HTERT RPE-1 (cell line): Measurements from ENCODE around the gene CPXM2.

ENCODE experiments used
- in situ Hi-C: fragments of 300-500 bp; cut with MboI; formaldehyde crosslinking; loops from 4 replicates; pipeline ENCODE4 v1.14.3; 2020; ENCODE audit warnings: low sequenced_read_pairs

CPXM2 gene

GRCh38 chr10:123852411-123852951 is 39.1 kb downstream of the CPXM2 start:
- in situ Hi-C loops: no loop called here

GRCh38 chr10:123848564-123849457 is 42.8 kb downstream of the CPXM2 start:
- in situ Hi-C loops: no loop called here

GRCh38 chr10:123847686-123848432 is 43.7 kb downstream of the CPXM2 start:
- in situ Hi-C loops: no loop called here

GRCh38 chr10:123843835-123844234 is 47.8 kb downstream of the CPXM2 start:
- in situ Hi-C loops: no loop called here

GRCh38 chr10:123842692-123843385 is 48.8 kb downstream of the CPXM2 start:
- in situ Hi-C loops: no loop called here

- in situ Hi-C loops: no loop called here
Measured at GRCh38 chr10:123841560-123841959, 50.0 kb downstream of the CPXM2 start.

GRCh38 chr10:123841115-123841514 is 50.5 kb downstream of the CPXM2 start:
- in situ Hi-C loops: no loop called here

- in situ Hi-C loops: no loop called here
Measured at GRCh38 chr10:123840714-123841113, 50.9 kb downstream of the CPXM2 start.

GRCh38 chr10:123838596-123839310 is 52.9 kb downstream of the CPXM2 start:
- in situ Hi-C loops: no loop called here

GRCh38 chr10:123837756-123838155 is 53.9 kb downstream of the CPXM2 start:
- in situ Hi-C loops: no loop called here

- in situ Hi-C loops: no loop called here
Measured at GRCh38 chr10:123836418-123837145, 55.0 kb downstream of the CPXM2 start.

- in situ Hi-C loops: no loop called here
Measured at GRCh38 chr10:123835575-123835974, 56.0 kb downstream of the CPXM2 start.

- in situ Hi-C loops: no loop called here
Measured at GRCh38 chr10:123833170-123833850, 58.3 kb downstream of the CPXM2 start.

- in situ Hi-C loops: no loop called here
Measured at GRCh38 chr10:123831259-123831658, 60.3 kb downstream of the CPXM2 start.

GRCh38 chr10:123821136-123821535 is 70.5 kb downstream of the CPXM2 start:
- in situ Hi-C loops: no loop called here

- in situ Hi-C loops: no loop called here
Measured at GRCh38 chr10:123809632-123810031, 82.0 kb downstream of the CPXM2 start.

GRCh38 chr10:123808906-123809305 is 82.7 kb downstream of the CPXM2 start:
- in situ Hi-C loops: no loop called here

GRCh38 chr10:123808286-123808685 is 83.3 kb downstream of the CPXM2 start:
- in situ Hi-C loops: no loop called here

- in situ Hi-C loops: no loop called here
Measured at GRCh38 chr10:123807444-123808035, 84.1 kb downstream of the CPXM2 start.
